GM23338 (cell line): ENCODE data around the gene GALNT11. TPM values are rescaled to one million over a fixed set of nuclear protein-coding genes. Genes with fewer than 3 reads are reported as not detected.
"Not testable (repeated sequence)": the region's sequence is repeated elsewhere in the genome, so short reads cannot be mapped to it uniquely, and the experiment has no call there.

ENCODE experiments used
- ATAC-seq: fragments of 200-7000 bp; cut with Tn5 transposase; 3 replicates; pipeline ENCODE4 v1.9.1; 2020
- DNase-seq: peaks from one replicate; pipeline ENCODE4 v3.0.0-alpha.2; 2015; ENCODE audit warnings: low spot score
- H2AFZ ChIP-seq: fragments of 200-600 bp; sonication (generic); 2 replicates; pipeline ENCODE4 v1.8.0; 2016; ENCODE audit warnings: antibody characterized with exemption, mild to moderate bottlenecking, moderate library complexity
- H3F3A ChIP-seq: fragments of 200-600 bp; sonication (generic); replicated peaks from 2 replicates; pipeline ENCODE4 v1.8.0; 2017; ENCODE audit warnings: antibody characterized with exemption, mixed run types, low read depth
- H3K27ac ChIP-seq: fragments of 200-600 bp; sonication (generic); 2 replicates; pipeline ENCODE4 v1.6.1; 2016; ENCODE audit warnings: low read depth
- H3K27me3 ChIP-seq: fragments of 200-600 bp; sonication (generic); 2 replicates; pipeline ENCODE4 v1.8.0; 2016; ENCODE audit warnings: mild to moderate bottlenecking, mixed run types, moderate library complexity; ENCODE audit not compliant: insufficient read depth
- H3K36me3 ChIP-seq: fragments of 200-600 bp; sonication (generic); 2 replicates; pipeline ENCODE4 v1.8.0; 2016; ENCODE audit warnings: mild to moderate bottlenecking; ENCODE audit not compliant: insufficient read depth
- H3K4me1 ChIP-seq: fragments of 200-600 bp; sonication (generic); 2 replicates; pipeline ENCODE4 v1.8.0; 2016; ENCODE audit warnings: mild to moderate bottlenecking, moderate library complexity; ENCODE audit not compliant: insufficient read depth
- H3K4me2 ChIP-seq: fragments of 200-600 bp; sonication (generic); 2 replicates; pipeline ENCODE4 v1.7.1; 2017; ENCODE audit warnings: mixed run types
- H3K4me3 ChIP-seq: fragments of 200-600 bp; sonication (generic); 2 replicates; pipeline ENCODE4 v1.6.1; 2016; ENCODE audit warnings: mixed run types
- H3K79me2 ChIP-seq: fragments of 200-600 bp; sonication (generic); replicated peaks from 2 replicates; pipeline ENCODE4 v1.8.0; 2017; ENCODE audit warnings: mild to moderate bottlenecking; ENCODE audit not compliant: insufficient read depth
- H3K9me2 ChIP-seq: fragments of 200-600 bp; sonication (generic); 2 replicates; pipeline ENCODE4 v1.8.0; 2017; ENCODE audit not compliant: insufficient read depth
- H4K20me1 ChIP-seq: fragments of 200-600 bp; sonication (generic); replicated peaks from 2 replicates; pipeline ENCODE4 v1.8.0; 2017; ENCODE audit warnings: mild to moderate bottlenecking; ENCODE audit not compliant: insufficient read depth
- H3K27ac Mint-ChIP-seq: 2 replicates; pipeline ENCODE4 v1.8.0; 2020; ENCODE audit warnings: inconsistent platforms, mild to moderate bottlenecking, moderate library complexity, mixed read lengths
- H3K27me3 Mint-ChIP-seq: 3 replicates; pipeline ENCODE4 v1.8.0; 2022; ENCODE audit warnings: low read depth, mild to moderate bottlenecking, moderate library complexity, mixed read lengths, inconsistent platforms; ENCODE audit not compliant: insufficient read depth, poor library complexity
- H3K36me3 Mint-ChIP-seq: 3 replicates; pipeline ENCODE4 v1.8.0; 2021; ENCODE audit warnings: low read depth, mild to moderate bottlenecking, inconsistent platforms, moderate library complexity, mixed read lengths
- H3K4me1 Mint-ChIP-seq: 3 replicates; pipeline ENCODE4 v1.8.0; 2020; ENCODE audit warnings: mild to moderate bottlenecking, inconsistent platforms, mixed read lengths
- H3K4me3 Mint-ChIP-seq: 3 replicates; pipeline ENCODE4 v1.8.0; 2021; ENCODE audit warnings: moderate library complexity, mild to moderate bottlenecking, inconsistent platforms, mixed read lengths
- H3K9me3 Mint-ChIP-seq: 3 replicates; pipeline ENCODE4 v1.8.0; 2020; ENCODE audit warnings: moderate library complexity, mild to moderate bottlenecking, inconsistent platforms, mixed read lengths
- CREB1 ChIP-seq: fragments of 250-450 bp; sonication (Bioruptor Pico); IDR thresholded peaks from 2 replicates; pipeline ENCODE4 v1.5.0; 2020; ENCODE audit warnings: low read depth, mild to moderate bottlenecking, moderate library complexity
- EZH2 ChIP-seq: fragments of 200-600 bp; sonication (generic); IDR thresholded peaks from one replicate; pipeline ENCODE4 v1.8.0; 2017; ENCODE audit warnings: antibody characterized with exemption, mild to moderate bottlenecking, low read depth; ENCODE audit not compliant: unreplicated experiment
- REST ChIP-seq: IDR thresholded peaks from one replicate; pipeline ENCODE4 v1.6.1; 2018; ENCODE audit warnings: antibody characterized with exemption; ENCODE audit not compliant: unreplicated experiment
- ZNF331 ChIP-seq: fragments of 250-450 bp; sonication (Bioruptor Pico); IDR thresholded peaks from 2 replicates; pipeline ENCODE4 v1.5.0; 2020; ENCODE audit warnings: low read depth, mild to moderate bottlenecking, moderate library complexity
- ZNF462 ChIP-seq: fragments of 250-450 bp; sonication (Bioruptor Pico); IDR thresholded peaks from 2 replicates; pipeline ENCODE4 v1.5.0; 2020; ENCODE audit warnings: mild to moderate bottlenecking, moderate library complexity
- polyA plus RNA-seq: library from polyadenylated mRNA; unstranded; fragments of >200 nt; fragmentation: Nextera tagmentation; extraction: Ambion mirVana; gene quantifications from 2 replicates; pipeline ENCODE4 v1.2.1, GENCODE V29; 2016
- total RNA-seq: library from RNA; depleted of rRNA; stranded (reverse); fragments of >200 nt; shearing (Covaris generic); gene quantifications from 2 replicates; pipeline ENCODE4 v1.2.3, GENCODE V29; 2014

GALNT11 gene
- total and polyA plus RNA-seq, 2 experiments from 2014 or later: 16.1 to 33.6 TPM

GRCh38 chr7:152074673-152075072 lies 49.2 kb downstream of the GALNT11 start (continued):
- TF ChIP-seq ZNF462 (CRISPR knock-in tag) (no peak), CREB1 (CRISPR knock-in tag) (no peak), ZNF331 (CRISPR knock-in tag) (no peak), EZH2 (no peak), REST (no peak)

GRCh38 chr7:152075379-152075778 lies 49.9 kb downstream of the GALNT11 start:
- H3F3A ChIP-seq, H3K9me3 Mint-ChIP-seq, H3K4me3 ChIP-seq, H3K36me3 Mint-ChIP-seq, H3K27me3 ChIP-seq, H3K27me3 Mint-ChIP-seq, DNase-seq, H3K4me2 ChIP-seq, H4K20me1 ChIP-seq, ATAC-seq, H3K79me2 ChIP-seq, H2AFZ ChIP-seq, H3K36me3 ChIP-seq, H3K9me2 ChIP-seq, H3K4me3 Mint-ChIP-seq: not testable (repeated sequence)
- peaks cover 40% of the 10 kb centered on the region for H3K4me1 ChIP-seq
- Mint-ChIP-seq H3K27ac (peak overlapping the region; percentile 77), H3K4me1 (peaks cover 64% of the 10 kb centered on the region)
- peak overlapping the region; percentile 72; the same call in 1 of the 2 replicates for H3K27ac ChIP-seq
